CD14-positive monocyte (primary cell): Measurements from ENCODE around the gene KCNJ10. TPM values are rescaled to one million over a fixed set of nuclear protein-coding genes. Genes with fewer than 3 reads are reported as not detected.

Experiments used
- DNase-seq, 3 donors: peaks; one replicate each; pipeline ENCODE4 v3.0.0-alpha.2; 2011 to 2022
- H2AFZ ChIP-seq: 2 replicates; pipeline ENCODE4 v1.6.0; 2012; ENCODE audit warnings: mild to moderate bottlenecking, low read depth, low read length, inconsistent platforms; ENCODE audit not compliant: insufficient read depth, poor library complexity, severe bottlenecking
- H3K27ac ChIP-seq, 2 donors: 1 replicate in 1 of 2; 2 replicates in 1 of 2; pipeline ENCODE4 v1.5.1; 2012 to 2013; ENCODE audit warnings: low read length in 2 of 2, control low read depth in 1 of 2, inconsistent platforms in 1 of 2, low read depth in 1 of 2, mild to moderate bottlenecking in 1 of 2
- H3K27me3 ChIP-seq, 2 donors: one replicate each; pipeline versions ENCODE4 v1.6.0 to v1.6.1; 2011 to 2013; ENCODE audit warnings: low read length in 2 of 2; ENCODE audit not compliant: control insufficient read depth in 2 of 2, insufficient read depth in 2 of 2
- H3K36me3 ChIP-seq, 2 donors: replicated peaks in 1 of 2; 1 replicate in 1 of 2; 2 replicates in 1 of 2; pipeline versions ENCODE4 v1.5.1 to v1.6.1; 2012 to 2013; ENCODE audit warnings: low read length in 2 of 2, control low read depth in 1 of 2, inconsistent platforms in 1 of 2, mild to moderate bottlenecking in 1 of 2; ENCODE audit not compliant: insufficient read depth in 2 of 2, control insufficient read depth in 1 of 2
- H3K4me1 ChIP-seq, 2 donors: 1 replicate in 1 of 2; 2 replicates in 1 of 2; pipeline versions ENCODE4 v1.5.1 to v1.6.1; 2012 to 2013; ENCODE audit warnings: low read length in 2 of 2, control low read depth in 1 of 2, inconsistent platforms in 1 of 2, mild to moderate bottlenecking in 1 of 2, moderate library complexity in 1 of 2; ENCODE audit not compliant: insufficient read depth in 2 of 2, control insufficient read depth in 1 of 2
- H3K4me2 ChIP-seq: replicated peaks from 2 replicates; pipeline ENCODE3; 2012; ENCODE audit warnings: low read length, moderate library complexity, mild to moderate bottlenecking; ENCODE audit not compliant: poor library complexity, severe bottlenecking; ENCODE audit errors: extremely low read depth
- H3K4me3 ChIP-seq, 3 experiments: fragments of 200-600 bp in 1 of 3; sonication (generic) in 1 of 3; replicated peaks in 1 of 3; 1 replicate in 2 of 3; 2 replicates in 1 of 3; pipeline ENCODE4 v1.5.1; 2011 to 2013; ENCODE audit warnings: low read length in 3 of 3, mild to moderate bottlenecking in 3 of 3, control low read depth in 2 of 3, low read depth in 2 of 3, inconsistent platforms in 1 of 3, moderate library complexity in 1 of 3
- H3K79me2 ChIP-seq: 2 replicates; pipeline ENCODE4 v1.6.0; 2012; ENCODE audit warnings: mild to moderate bottlenecking, control low read depth, inconsistent platforms, low read length, moderate library complexity; ENCODE audit not compliant: insufficient read depth
- H3K9ac ChIP-seq: 2 replicates; pipeline ENCODE4 v1.6.0; 2017; ENCODE audit warnings: low read length, mild to moderate bottlenecking; ENCODE audit not compliant: insufficient read depth, poor library complexity, severe bottlenecking
- H3K9me3 ChIP-seq, 2 donors: replicated peaks in 1 of 2; 1 replicate in 1 of 2; 2 replicates in 1 of 2; pipeline versions ENCODE4 v1.5.1 to v1.6.1; 2012 to 2013; ENCODE audit warnings: low read length in 2 of 2, control low read depth in 1 of 2; ENCODE audit not compliant: control insufficient read depth in 1 of 2, insufficient read depth in 1 of 2
- H4K20me1 ChIP-seq: 2 replicates; pipeline ENCODE4 v1.6.0; 2012; ENCODE audit warnings: mild to moderate bottlenecking, low read length, control low read depth, moderate library complexity; ENCODE audit not compliant: insufficient read depth
- H3K27ac Mint-ChIP-seq, 7 donors: one replicate each; pipeline ENCODE4 v1.8.0; 2020; ENCODE audit warnings: mild to moderate bottlenecking in 7 of 7, mixed read lengths in 7 of 7, moderate library complexity in 6 of 7, inconsistent platforms in 2 of 7
- H3K27me3 Mint-ChIP-seq, 3 donors: one replicate each; pipeline ENCODE4 v1.8.0; 2021 to 2022; ENCODE audit warnings: low read depth in 3 of 3, mild to moderate bottlenecking in 3 of 3, mixed read lengths in 3 of 3, moderate library complexity in 3 of 3, inconsistent platforms in 1 of 3
- H3K36me3 Mint-ChIP-seq, 2 donors: one replicate each; pipeline ENCODE4 v1.8.0; 2020; ENCODE audit warnings: mixed read lengths in 2 of 2, inconsistent platforms in 1 of 2, mild to moderate bottlenecking in 1 of 2
- H3K4me1 Mint-ChIP-seq: one replicate; pipeline ENCODE4 v1.8.0; 2020; ENCODE audit warnings: mild to moderate bottlenecking, mixed read lengths
- H3K4me3 Mint-ChIP-seq, 2 donors: one replicate each; pipeline ENCODE4 v1.8.0; 2020; ENCODE audit warnings: mild to moderate bottlenecking in 2 of 2, mixed read lengths in 2 of 2, moderate library complexity in 1 of 2
- H3K9me3 Mint-ChIP-seq, 7 donors: one replicate each; pipeline ENCODE4 v1.8.0; 2020 to 2022; ENCODE audit warnings: mixed read lengths in 7 of 7, mild to moderate bottlenecking in 6 of 7, moderate library complexity in 6 of 7, inconsistent platforms in 2 of 7
- CTCF ChIP-seq: fragments of 200-600 bp; IDR thresholded peaks from one replicate; pipeline ENCODE4 v1.8.0; 2022; ENCODE audit warnings: antibody characterized with exemption, mild to moderate bottlenecking
- WGBS: methylation state at CpG from one replicate; pipeline ENCODE4 v1.1.5; 2013; ENCODE audit warnings: missing lambda C conversion rate; ENCODE audit not compliant: insufficient coverage; 5-methylcytosine and 5-hydroxymethylcytosine counted together
- intact Hi-C, 2 donors: fragments of 100-400 bp; cut with micrococcal nuclease; formaldehyde crosslinking; loops; one replicate each; pipeline versions ENCODE4 v1.15.0 to v1.15.1; 2023
- polyA plus RNA-seq, 3 donors: library from polyadenylated mRNA; depleted of rRNA in 1 of 3; unstranded in 2 of 3; stranded (reverse) in 1 of 3; fragments of 300-500 nt in 2 of 3; fragments of >200 nt in 1 of 3; fragmentation: Illumina TruSeq in 2 of 3; gene quantifications; 1 replicate in 2 of 3; 2 replicates in 1 of 3; pipeline ENCODE4 v1.2.3, GENCODE V29; 2012 to 2021

Gene KCNJ10
- polyA plus RNA-seq, 3 donors = 0.23 TPM; not detected in 2

- Histone ChIP-seq H3K4me3 (peak overlapping the region in 1 of 3 experiments; percentile 82), H3K4me1 (peaks cover 74 to 81% of the 10 kb centered on the region in 2 donors), H3K27ac (peak overlapping the region in 1 of 2 donors; percentile 87), H3K4me2 (peak overlapping the region; percentile 79), H3K9me3 (no peaks in the 10 kb centered on the region), H3K27me3 (no peaks in the 10 kb centered on the region), H3K79me2 (no peaks in the 10 kb centered on the region), H3K9ac (peak overlapping the region; percentile 68), H4K20me1 (peaks cover 3% of the 10 kb centered on the region), H3K36me3 (peaks cover 0 to 3% of the 10 kb centered on the region in 2 donors), H2AFZ (peak overlapping the region; percentile 82)
- intact Hi-C loops = loop anchor here (5.0 to 10.0 kb wide), 8 partner anchors 95 to 315 kb away; partner anchors contain the start of genes CASQ1 (in 1 of the 2), DUSP23 (in 1 of the 2), PEA15 (in 1 of the 2) and PEX19 (in 1 of the 2)
- H3K4me1 Mint-ChIP-seq = peaks cover 66% of the 10 kb centered on the region
- H3K4me3 Mint-ChIP-seq = no peak overlapping the region
- H3K9me3 Mint-ChIP-seq = no peaks in the 10 kb centered on the region
- H3K27ac Mint-ChIP-seq = peak overlapping the region; percentile 87 to 96 (median 92)
- no peak for TF ChIP-seq CTCF
- no peak for DNase-seq
- peaks cover under 1 to 5% of the 10 kb centered on the region in 2 donors for H3K36me3 Mint-ChIP-seq
- WGBS = 95% methylated on average over 2 of the region's 2 CpGs
- H3K27me3 Mint-ChIP-seq = peaks cover 3 to 8% (median 4%) of the 10 kb centered on the region in 3 donors
These were observed 29.9 kb upstream of the KCNJ10 start for GRCh38 chr1:160099716-160100375.

- Mint-ChIP-seq H3K4me3 (peak overlapping the region; percentile 80 to 86), H3K27me3 (peaks cover 3 to 10% (median 4%) of the 10 kb centered on the region in 3 donors), H3K27ac (peak overlapping the region; percentile 87 to 96 (median 92)), H3K36me3 (peaks cover 6 to 7% of the 10 kb centered on the region in 2 donors), H3K4me1 (peaks cover 58% of the 10 kb centered on the region), H3K9me3 (no peaks in the 10 kb centered on the region)
- Histone ChIP-seq H2AFZ (peak overlapping the region; percentile 82), H3K4me2 (peak overlapping the region; percentile 79), H3K27me3 (no peaks in the 10 kb centered on the region), H3K79me2 (no peaks in the 10 kb centered on the region), H4K20me1 (peaks cover 3% of the 10 kb centered on the region), H3K27ac (peak overlapping the region; percentile 81 to 87), H3K4me3 (peak overlapping the region; percentile 48 to 82 (median 52)), H3K9me3 (no peaks in the 10 kb centered on the region), H3K9ac (peak overlapping the region; percentile 68), H3K4me1 (peaks cover 66 to 72% of the 10 kb centered on the region in 2 donors), H3K36me3 (peaks cover 0 to 11% of the 10 kb centered on the region in 2 donors)
- peak; percentile 91 to 93 (median 93) for DNase-seq
- WGBS = 1% methylated on average over 21 of the region's 40 CpGs
- TF ChIP-seq CTCF = no peak
- intact Hi-C loops = loop anchor here (5.0 to 10.0 kb wide), 3 partner anchors 108 to 314 kb away; partner anchors contain the start of genes DUSP23 (in 1 of the 2) and PEA15 (in 1 of the 2)
These were observed 29.0 kb upstream of the KCNJ10 start for GRCh38 chr1:160098852-160099561.
